Heart right ventricle (tissue), 16 donors: Measurements from ENCODE around the gene CALHM6. TPM values are rescaled to one million over a fixed set of nuclear protein-coding genes. Genes with fewer than 3 reads are reported as not detected.

ENCODE experiments used
- ATAC-seq, 8 donors: fragments of 200-7000 bp; cut with Tn5 transposase; one replicate each; pipeline ENCODE4 v1.9.1; 2020; ENCODE audit warnings: mild to moderate bottlenecking in 8 of 8, moderate library complexity in 8 of 8, moderate number of reproducible peaks in 1 of 8
- DNase-seq, 2 donors: peaks; one replicate each; pipeline ENCODE4 v3.0.0-alpha.2; 2020
- H3K27ac ChIP-seq, 10 donors: fragments of 200-600 bp; sonication (generic) in 2 of 10; one replicate each; pipeline versions ENCODE4 v1.5.0 to v1.8.0; 2020 to 2022; ENCODE audit warnings: mild to moderate bottlenecking in 3 of 10
- H3K27me3 ChIP-seq, 7 donors: fragments of 200-600 bp; one replicate each; pipeline ENCODE4 v1.8.0; 2021 to 2022; ENCODE audit warnings: mild to moderate bottlenecking in 2 of 7
- H3K36me3 ChIP-seq, 9 donors: fragments of 200-600 bp; sonication (generic) in 1 of 9; one replicate each; pipeline versions ENCODE4 v1.5.0 to v1.8.0; 2020 to 2022; ENCODE audit warnings: mild to moderate bottlenecking in 2 of 9
- H3K4me1 ChIP-seq, 9 donors: fragments of 200-600 bp; sonication (generic) in 1 of 9; one replicate each; pipeline versions ENCODE4 v1.5.0 to v1.8.0; 2020 to 2022; ENCODE audit warnings: mild to moderate bottlenecking in 4 of 9
- H3K4me3 ChIP-seq, 10 donors: fragments of 200-600 bp; sonication (generic) in 2 of 10; one replicate each; pipeline versions ENCODE4 v1.5.0 to v1.8.0; 2020 to 2022; ENCODE audit warnings: mild to moderate bottlenecking in 7 of 10, moderate library complexity in 2 of 10
- H3K9me3 ChIP-seq, 11 donors: fragments of 200-600 bp in 10 of 11; sonication (generic) in 2 of 11; one replicate each; pipeline versions ENCODE4 v1.5.0 to v1.8.0; 2013 to 2022; ENCODE audit warnings: mild to moderate bottlenecking in 2 of 11, control low read depth in 1 of 11, moderate library complexity in 1 of 11
- CTCF ChIP-seq, 9 donors: fragments of 200-600 bp; sonication (generic) in 2 of 9; IDR thresholded peaks; one replicate each; pipeline versions ENCODE4 v1.5.0 to v1.8.0; 2021 to 2022; ENCODE audit warnings: antibody characterized with exemption in 9 of 9, mild to moderate bottlenecking in 5 of 9, moderate library complexity in 1 of 9
- WGBS, 2 donors: extraction: QIAGEN DNeasy Blood & Tissue Kit; methylation state at CpG; one replicate each; pipeline ENCODE4 v1.1.7; 2013; ENCODE audit warnings: inconsistent platforms in 1 of 2; 5-methylcytosine and 5-hydroxymethylcytosine counted together
- intact Hi-C, 10 donors: fragments of 100-400 bp; cut with DNase I; formaldehyde crosslinking; loops; one replicate each; pipeline versions ENCODE4 v1.11.1 to v1.14.2; 2022
- polyA plus RNA-seq, 2 donors: library from polyadenylated mRNA; stranded (reverse); fragments of 200-250 nt; gene quantifications; one replicate each; pipeline ENCODE4 v1.2.3, GENCODE V29; 2013
- total RNA-seq, 10 donors: library from RNA; stranded (reverse); fragmentation: NEBNext Ultra II Directional in 3 of 10; extraction: Animal tissue kit (Norgen Biotek cat#: 25700) in 3 of 10; gene quantifications; one replicate each; pipeline versions ENCODE4 v1.2.1 to v1.2.4, GENCODE V29; 2021 to 2023
- donor health status: Arrhythmogenic right ventricular cardiomyopathy.
- donor health status: ischemic (EF 13 %, LVEDD 7.1; RV severe dilation, severe dysfunction).
- donor health status: healthy with polysubstance abuse.
- donor health status: DM: no; HTN: yes; CAD: no.
- donor health status: DM: no; HTN: no; CAD: no.
- donor health status: ischemic (EF 25% LVEDD 6.9; RV normal size, moderate dysfunction).
- donor health status: ischemic (EF 25% LVEDD 5.7; RV mildly dilated, moderate dysfunction).
- donor health status: healthy.
- donor health status: DM: yes; HTN: yes; CAD: no.
- donor health status: Ischemic cardiomyopathy.
- donor health status: ischemic (EF 35%, LVEDD 5.7; RV mildly dilated, moderate dysfunction).
- donor health status: nonischemic (EF 11% LVEDD 7.7; RV severe dilation, severe dysfunction).
- donor health status: DM: yes; HTN: yes; CAD: no.
- donor health status: PGD.
- donor health status: ischemic (EF 29% LVEDD 5.4; RV normal size, mild dysfunction).
- donor health status: nonischemic (EF 23%, LVEDD 6.1; RV moderate dilation, normal function).

The CALHM6 gene
- total and polyA plus RNA-seq, 12 donors, result 0.45 to 40.8 (median 1.5) TPM; not detected in 2

- ATAC-seq (no peak), DNase-seq (no peak)
- H3K4me3 ChIP-seq, result no peak overlapping the region
- H3K9me3 ChIP-seq, result no peaks in the 10 kb centered on the region
- H3K4me1 ChIP-seq, result peaks cover 0 to 50% (median 0%) of the 10 kb centered on the region in 9 donors
- no peaks in the 10 kb centered on the region for H3K36me3 ChIP-seq
- H3K27ac ChIP-seq, result no peak overlapping the region
- no peaks in the 10 kb centered on the region for H3K27me3 ChIP-seq
- no peak for TF ChIP-seq CTCF (IDR thresholded peaks at IDR 0.05)
- intact Hi-C loops, result no loop called here
Measured at GRCh38 chr6:116451916-116452315, 9.3 kb upstream of the CALHM6 start.

GRCh38 chr6:116452531-116452930 is 8.6 kb upstream of the CALHM6 start:
- whole genome bisulfite sequencing, 2 donors, result 89 to 90% methylated on average over 2 of the region's 2 CpGs
- DNase-seq, result no peak
- Histone ChIP-seq H3K27ac (no peak overlapping the region), H3K9me3 (no peaks in the 10 kb centered on the region), H3K27me3 (no peaks in the 10 kb centered on the region), H3K4me3 (no peak overlapping the region), H3K36me3 (no peaks in the 10 kb centered on the region), H3K4me1 (peaks cover 0 to 49% (median 0%) of the 10 kb centered on the region in 9 donors)
- ATAC-seq, result no peak
- TF ChIP-seq CTCF (IDR thresholded peaks at IDR 0.05), result no peak
- intact Hi-C loops, result no loop called here

GRCh38 chr6:116456106-116456505 is 5.1 kb upstream of the CALHM6 start:
- TF ChIP-seq CTCF (IDR thresholded peaks at IDR 0.05), result no peak
- Histone ChIP-seq H3K4me1 (peaks cover 0 to 29% (median 0%) of the 10 kb centered on the region in 9 donors), H3K27ac (peak overlapping the region in 1 of 10 donors; percentile 81), H3K9me3 (no peaks in the 10 kb centered on the region), H3K4me3 (no peak overlapping the region), H3K36me3 (no peaks in the 10 kb centered on the region), H3K27me3 (no peaks in the 10 kb centered on the region)
- WGBS, 2 donors, result 95 to 96% methylated on average over 3 of the region's 3 CpGs
- intact Hi-C loops, result no loop called here
- ATAC-seq (no peak), DNase-seq (no peak)

GRCh38 chr6:116456927-116457326 is 4.2 kb upstream of the CALHM6 start:
- DNase-seq (no peak), ATAC-seq (peak in 1 of 8 donors; percentile 19)
- Histone ChIP-seq H3K27ac (peak overlapping the region in 2 of 10 donors; percentile 9 to 81), H3K4me3 (no peak overlapping the region), H3K27me3 (peaks cover 0 to 7% (median 0%) of the 10 kb centered on the region in 7 donors), H3K9me3 (no peaks in the 10 kb centered on the region), H3K4me1 (peaks cover 0 to 28% (median 0%) of the 10 kb centered on the region in 9 donors), H3K36me3 (no peaks in the 10 kb centered on the region)
- intact Hi-C loops, result no loop called here
- WGBS, 2 donors, result 84 to 91% methylated on average over 2 of the region's 2 CpGs
- TF ChIP-seq CTCF (IDR thresholded peaks at IDR 0.05), result no peak
